Measurements from ENCODE around the gene RSU1. TPM values are rescaled to one million over a fixed set of nuclear protein-coding genes. Genes with fewer than 3 reads are reported as not detected.

Gene RSU1
- total RNA-seq, 1 experiment from 2014 or later: 29.5 TPM

- no peak for DNase-seq (ENCODE audit: low read depth, low spot score)
- Histone ChIP-seq H4K20me1 (ENCODE audit: insufficient read depth) (no peaks in the 10 kb centered on the region), H2AFZ (ENCODE audit: low read depth, low read length, poor library complexity, severe bottlenecking) (no peak overlapping the region), H3K9me2 (ENCODE audit: insufficient read depth) (no peaks in the 10 kb centered on the region), H3K36me3 (ENCODE audit: control insufficient read depth in 1 of 2, insufficient read depth in 2 of 2, low read length in 2 of 2) (no peaks in the 10 kb centered on the region), H3K9ac (ENCODE audit: low read length) (no peak overlapping the region), H3K4me3 (replicated peaks in 1 of 2; ENCODE audit: low read depth in 1 of 2, low read length in 2 of 2) (no peak overlapping the region), H3K27ac (ENCODE audit: low read depth, low read length) (no peak overlapping the region), H3K79me2 (ENCODE audit: insufficient read depth, low read length) (no peaks in the 10 kb centered on the region), H3K4me2 (ENCODE audit: low read length) (no peak overlapping the region), H3K27me3 (ENCODE audit: insufficient read depth, low read length) (no peaks in the 10 kb centered on the region), H3K9me3 (ENCODE audit: control insufficient read depth in 1 of 2, insufficient read depth in 1 of 2, low read depth in 1 of 2, low read length in 2 of 2) (no peaks in the 10 kb centered on the region), H3K4me1 (ENCODE audit: control insufficient read depth in 1 of 2, insufficient read depth in 2 of 2, low read length in 2 of 2) (no peaks in the 10 kb centered on the region)
- TF ChIP-seq EZH2phosphoT487 (IDR thresholded peaks at IDR 0.05; ENCODE audit: borderline replicate concordance): no peak
- TF ChIP-seq MAX (IDR thresholded peaks at IDR 0.05): no peak
- TF ChIP-seq TCF7L2 (IDR thresholded peaks at IDR 0.05; ENCODE audit: borderline replicate concordance, extremely low read depth, insufficient read depth, insufficient read length): no peak
- TF ChIP-seq EGR1 (IDR thresholded peaks at IDR 0.05; ENCODE audit: low read depth): no peak
- TF ChIP-seq SP1 (IDR thresholded peaks at IDR 0.05; ENCODE audit: low read depth): no peak
- no peak for TF ChIP-seq FOSL1 (IDR thresholded peaks at IDR 0.05; ENCODE audit: low read depth)
- no peak for TF ChIP-seq CBX3 (IDR thresholded peaks at IDR 0.05; ENCODE audit: low read depth)
- no peak for TF ChIP-seq ZFX (IDR thresholded peaks at IDR 0.05)
- TF ChIP-seq ZBTB33 (IDR thresholded peaks at IDR 0.05; ENCODE audit: extremely low read depth, insufficient replicate concordance, low read length): no peak
- no peak for TF ChIP-seq CEBPB (IDR thresholded peaks at IDR 0.05; ENCODE audit: low read depth)
- no peak for TF ChIP-seq SRF (IDR thresholded peaks at IDR 0.05; ENCODE audit: low read depth)
- no peak for TF ChIP-seq ZNF274 (IDR thresholded peaks at IDR 0.05; ENCODE audit: low read depth, low read length)
- TF ChIP-seq ATF3 (IDR thresholded peaks at IDR 0.05): no peak
- TF ChIP-seq SIN3A (IDR thresholded peaks at IDR 0.05; ENCODE audit: low read depth): no peak
- TF ChIP-seq JUND (IDR thresholded peaks at IDR 0.05): no peak
- TF ChIP-seq POLR2AphosphoS5 (IDR thresholded peaks at IDR 0.05; ENCODE audit: low read depth, low read length): no peak
- TF ChIP-seq REST (IDR thresholded peaks at IDR 0.05; ENCODE audit: low read depth): no peak
- intact Hi-C loops (cut with micrococcal nuclease): no loop called here
- ChIA-PET RAD21 (ENCODE audit: low non-redundant PET in 1 of 2, low total read pairs in 2 of 2, uncharacterized antibody in 2 of 2, unreplicated experiment in 2 of 2) (no interaction called here), CTCF (no interaction called here), POLR2A (no interaction called here)
- no peak for ATAC-seq
- no TSS peak for BruUV-seq (replicated peaks)
These were observed 131.7 kb downstream of the RSU1 start for GRCh38 chr10:16685551-16685950.
